NB4 (cell line): ENCODE results near the gene HYDIN.
"Not testable (repeated sequence)": the region's sequence is repeated elsewhere in the genome, so short reads cannot be mapped to it uniquely, and the experiment has no call there.

Source experiments
- POLR2A ChIP-seq: IDR thresholded peaks from 2 replicates; pipeline ENCODE4 v1.6.1; 2011; ENCODE audit warnings: mild to moderate bottlenecking; ENCODE audit not compliant: insufficient read length; ENCODE audit errors: extremely low read depth
- TF ChIP-seq, protein P1 (sequence below): IDR thresholded peaks from one replicate; pipeline ENCODE4 v1.5.1; 2012; ENCODE audit warnings: low read depth, low read length

DNA sequence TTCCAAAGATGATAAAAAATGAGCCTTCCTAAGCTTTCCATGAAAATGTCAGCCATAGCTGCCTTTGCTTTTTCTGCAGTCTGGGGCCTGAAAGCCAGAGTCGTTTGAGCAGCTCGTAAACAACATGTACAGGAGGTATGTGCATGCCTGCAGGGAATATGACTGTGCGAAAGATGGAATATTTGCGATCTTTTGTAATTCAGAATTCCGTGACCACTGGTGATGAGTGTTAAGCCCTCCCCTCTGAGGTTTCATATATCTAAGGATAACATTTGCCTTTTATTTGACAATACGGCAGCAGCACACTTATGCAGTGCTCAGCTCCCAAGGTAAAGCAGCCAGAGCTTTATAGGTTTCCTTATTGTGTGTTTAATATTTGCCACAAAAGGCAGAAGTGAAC lies 192.5 kb downstream of the HYDIN start:
- TF ChIP-seq, protein P1, sequence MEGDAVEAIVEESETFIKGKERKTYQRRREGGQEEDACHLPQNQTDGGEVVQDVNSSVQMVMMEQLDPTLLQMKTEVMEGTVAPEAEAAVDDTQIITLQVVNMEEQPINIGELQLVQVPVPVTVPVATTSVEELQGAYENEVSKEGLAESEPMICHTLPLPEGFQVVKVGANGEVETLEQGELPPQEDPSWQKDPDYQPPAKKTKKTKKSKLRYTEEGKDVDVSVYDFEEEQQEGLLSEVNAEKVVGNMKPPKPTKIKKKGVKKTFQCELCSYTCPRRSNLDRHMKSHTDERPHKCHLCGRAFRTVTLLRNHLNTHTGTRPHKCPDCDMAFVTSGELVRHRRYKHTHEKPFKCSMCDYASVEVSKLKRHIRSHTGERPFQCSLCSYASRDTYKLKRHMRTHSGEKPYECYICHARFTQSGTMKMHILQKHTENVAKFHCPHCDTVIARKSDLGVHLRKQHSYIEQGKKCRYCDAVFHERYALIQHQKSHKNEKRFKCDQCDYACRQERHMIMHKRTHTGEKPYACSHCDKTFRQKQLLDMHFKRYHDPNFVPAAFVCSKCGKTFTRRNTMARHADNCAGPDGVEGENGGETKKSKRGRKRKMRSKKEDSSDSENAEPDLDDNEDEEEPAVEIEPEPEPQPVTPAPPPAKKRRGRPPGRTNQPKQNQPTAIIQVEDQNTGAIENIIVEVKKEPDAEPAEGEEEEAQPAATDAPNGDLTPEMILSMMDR: not testable (repeated sequence)
- not testable (repeated sequence) for TF ChIP-seq POLR2A
